CD4-positive, alpha-beta T cell (primary cell): Measurements from ENCODE around the gene SUCLG2. TPM values are rescaled to one million over a fixed set of nuclear protein-coding genes. Genes with fewer than 3 reads are reported as not detected.

Source experiments
- ATAC-seq: fragments of 200-7000 bp; cut with Tn5 transposase; one replicate; pipeline ENCODE4 v1.10.0; 2022; ENCODE audit warnings: mild to moderate bottlenecking; ENCODE audit not compliant: poor library complexity
- CTCF ChIA-PET: fragments of 350-600 bp; sonication (Branson Sonifier 250); formaldehyde crosslinking; loops from one replicate; lab custom pipeline; 2021; ENCODE audit warnings: antibody characterized with exemption, inconsistent platforms; lab: Charles Lee
- POLR2A ChIA-PET: fragments of 350-600 bp; sonication (Branson Sonifier 250); formaldehyde crosslinking; loops from one replicate; lab custom pipeline; 2021; ENCODE audit warnings: antibody characterized with exemption, inconsistent platforms; lab: Charles Lee
- DNase-seq, 14 experiments: peaks; one replicate each; pipeline ENCODE4 v3.0.0-alpha.2; 2013 to 2020; ENCODE audit warnings: mixed read lengths in 2 of 14
- H3K27ac ChIP-seq, 2 donors: one replicate each; pipeline versions ENCODE4 v1.5.1 to v1.7.0; 2013; ENCODE audit warnings: low read length in 2 of 2, low read depth in 1 of 2, mild to moderate bottlenecking in 1 of 2
- H3K27me3 ChIP-seq, 2 experiments: 1 replicate in 1 of 2; 2 replicates in 1 of 2; pipeline versions ENCODE4 v1.6.1 to v1.7.0; 2013; ENCODE audit warnings: low read length in 2 of 2, control low read depth in 1 of 2, mild to moderate bottlenecking in 1 of 2, moderate library complexity in 1 of 2; ENCODE audit not compliant: insufficient read depth in 2 of 2, control insufficient read depth in 1 of 2
- H3K36me3 ChIP-seq: one replicate; pipeline ENCODE4 v1.6.1; 2013; ENCODE audit warnings: low read length, control low read depth; ENCODE audit not compliant: insufficient read depth
- H3K4me1 ChIP-seq: one replicate; pipeline ENCODE4 v1.6.1; 2013; ENCODE audit warnings: low read length, control low read depth; ENCODE audit not compliant: insufficient read depth
- H3K4me3 ChIP-seq: one replicate; pipeline ENCODE4 v1.5.1; 2013; ENCODE audit warnings: mild to moderate bottlenecking, low read length, moderate library complexity
- H3K9me3 ChIP-seq, 2 experiments: 1 replicate in 1 of 2; 2 replicates in 1 of 2; pipeline versions ENCODE4 v1.6.1 to v1.7.0; 2013; ENCODE audit warnings: low read length in 2 of 2, mild to moderate bottlenecking in 2 of 2, control low read depth in 1 of 2, moderate library complexity in 1 of 2; ENCODE audit not compliant: control insufficient read depth in 1 of 2, insufficient read depth in 1 of 2
- H3K27ac Mint-ChIP-seq: one replicate; pipeline ENCODE4 v1.8.0; 2020; ENCODE audit warnings: mixed read lengths
- H3K27me3 Mint-ChIP-seq: one replicate; pipeline ENCODE4 v1.8.0; 2021; ENCODE audit warnings: mixed read lengths
- H3K36me3 Mint-ChIP-seq: one replicate; pipeline ENCODE4 v1.8.0; 2021; ENCODE audit warnings: low read depth, mixed read lengths
- H3K4me1 Mint-ChIP-seq: one replicate; pipeline ENCODE4 v1.8.0; 2021; ENCODE audit warnings: low read depth, mixed read lengths
- H3K4me3 Mint-ChIP-seq: one replicate; pipeline ENCODE4 v1.8.0; 2020; ENCODE audit warnings: mild to moderate bottlenecking, mixed read lengths
- H3K9me3 Mint-ChIP-seq: one replicate; pipeline ENCODE4 v1.8.0; 2020; ENCODE audit warnings: mixed read lengths
- intact Hi-C, 2 experiments: fragments of 100-400 bp; cut with DNase I in 1 of 2; cut with micrococcal nuclease in 1 of 2; formaldehyde crosslinking; loops; one replicate each; pipeline versions ENCODE4 v1.15.1 to v1.9.0; 2023 to 2025; cut with DNase I, micrococcal nuclease
- total RNA-seq, 174 experiments: library from RNA in 2 of 174; stranded (reverse) in 2 of 174; gene quantifications; one replicate each; pipeline ENCODE4 v1.2.3 and lab custom pipeline; 2021 to 2026
- TF ChIP-seq, protein P1 (sequence below): fragments of 200-600 bp; IDR thresholded peaks from one replicate; pipeline ENCODE4 v1.8.0; 2022; ENCODE audit warnings: antibody characterized with exemption, mild to moderate bottlenecking

SUCLG2 gene
- total RNA-seq, 2 experiments from 2014 or later, result 51.7 to 52.4 TPM

DNA sequence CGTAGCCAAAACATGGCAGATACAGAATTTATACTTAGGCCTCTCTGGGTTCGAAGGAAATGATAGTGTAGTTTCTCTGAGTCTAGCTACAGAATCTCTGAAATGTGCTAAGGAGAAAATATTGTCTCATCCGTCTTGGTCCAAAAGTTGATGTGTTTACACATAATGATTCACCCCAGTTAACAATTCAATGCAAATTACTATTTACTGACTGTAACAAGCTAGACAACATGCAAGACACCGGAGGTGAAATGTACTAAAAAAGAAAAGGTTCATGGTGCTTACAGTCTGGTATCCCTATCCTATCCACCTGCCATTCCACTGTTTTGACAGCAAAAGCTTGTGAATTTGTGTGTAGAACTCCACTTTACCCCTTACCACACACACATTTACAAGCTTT is 146.8 kb downstream of the SUCLG2 start:
- peaks cover 24% of the 10 kb centered on the region for H3K36me3 ChIP-seq
- Mint-ChIP-seq H3K27me3 (no peaks in the 10 kb centered on the region), H3K4me1 (no peaks in the 10 kb centered on the region), H3K36me3 (peaks cover 82% of the 10 kb centered on the region), H3K9me3 (no peaks in the 10 kb centered on the region), H3K27ac (no peak overlapping the region), H3K4me3 (no peak overlapping the region)
- no peaks in the 10 kb centered on the region for H3K4me1 ChIP-seq
- no peak overlapping the region for H3K27ac ChIP-seq
- ATAC-seq (no peak), DNase-seq (no peak)
- POLR2A ChIA-PET, result no interaction called here
- intact Hi-C loops, result no loop called here
- H3K4me3 ChIP-seq, result no peak overlapping the region
- no peaks in the 10 kb centered on the region for H3K27me3 ChIP-seq
- H3K9me3 ChIP-seq, result no peaks in the 10 kb centered on the region
- TF ChIP-seq, protein P1, sequence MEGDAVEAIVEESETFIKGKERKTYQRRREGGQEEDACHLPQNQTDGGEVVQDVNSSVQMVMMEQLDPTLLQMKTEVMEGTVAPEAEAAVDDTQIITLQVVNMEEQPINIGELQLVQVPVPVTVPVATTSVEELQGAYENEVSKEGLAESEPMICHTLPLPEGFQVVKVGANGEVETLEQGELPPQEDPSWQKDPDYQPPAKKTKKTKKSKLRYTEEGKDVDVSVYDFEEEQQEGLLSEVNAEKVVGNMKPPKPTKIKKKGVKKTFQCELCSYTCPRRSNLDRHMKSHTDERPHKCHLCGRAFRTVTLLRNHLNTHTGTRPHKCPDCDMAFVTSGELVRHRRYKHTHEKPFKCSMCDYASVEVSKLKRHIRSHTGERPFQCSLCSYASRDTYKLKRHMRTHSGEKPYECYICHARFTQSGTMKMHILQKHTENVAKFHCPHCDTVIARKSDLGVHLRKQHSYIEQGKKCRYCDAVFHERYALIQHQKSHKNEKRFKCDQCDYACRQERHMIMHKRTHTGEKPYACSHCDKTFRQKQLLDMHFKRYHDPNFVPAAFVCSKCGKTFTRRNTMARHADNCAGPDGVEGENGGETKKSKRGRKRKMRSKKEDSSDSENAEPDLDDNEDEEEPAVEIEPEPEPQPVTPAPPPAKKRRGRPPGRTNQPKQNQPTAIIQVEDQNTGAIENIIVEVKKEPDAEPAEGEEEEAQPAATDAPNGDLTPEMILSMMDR, result no peak
- CTCF ChIA-PET, result no interaction called here

DNA sequence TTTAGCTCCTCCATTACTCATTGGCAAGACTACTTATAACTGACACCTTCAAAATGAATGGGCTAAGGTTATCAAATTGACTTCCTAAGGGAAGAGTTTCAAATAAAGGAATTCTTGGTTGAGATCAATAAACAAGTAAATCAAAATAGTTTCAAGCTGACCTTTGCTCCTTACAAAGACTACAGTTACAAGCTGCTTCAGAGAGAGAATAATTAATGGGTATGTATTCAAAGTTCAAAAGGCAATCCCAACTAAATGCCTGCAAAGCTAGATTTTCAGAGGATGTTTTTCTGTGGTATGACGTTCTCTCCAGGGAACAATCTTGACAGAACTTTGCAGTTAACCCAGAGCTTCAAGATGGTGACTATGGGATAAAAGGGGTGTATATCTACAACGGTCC is 153.7 kb downstream of the SUCLG2 start:
- H3K36me3 Mint-ChIP-seq, result peaks cover 86% of the 10 kb centered on the region
- TF ChIP-seq, protein P1, result no peak

DNA sequence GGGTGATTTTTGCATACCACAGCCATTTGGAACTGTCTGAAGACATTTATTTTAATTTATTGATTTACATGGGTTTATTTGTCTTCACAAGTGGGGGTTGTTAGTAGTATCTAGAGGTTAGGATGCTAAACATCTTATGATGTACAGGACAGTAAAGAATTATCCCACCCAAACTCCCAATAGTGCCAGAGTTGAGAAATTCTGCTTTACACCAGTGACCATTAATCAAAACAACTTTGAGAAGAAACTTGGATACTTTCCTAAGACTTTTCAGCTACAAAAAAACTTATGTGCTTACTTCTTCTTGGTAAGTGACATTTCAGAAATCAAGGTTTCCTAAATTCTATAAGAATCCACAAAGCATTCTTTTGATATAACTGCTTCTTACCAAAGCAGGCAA is 156.7 kb downstream of the SUCLG2 start:
- no peaks in the 10 kb centered on the region for H3K9me3 Mint-ChIP-seq
- ChIA-PET POLR2A (no interaction called here), CTCF (no interaction called here)
- peaks cover 35% of the 10 kb centered on the region for H3K36me3 ChIP-seq
- ATAC-seq, result no peak
- TF ChIP-seq, protein P1, result no peak
- H3K4me3 Mint-ChIP-seq, result no peak overlapping the region
- intact Hi-C loops, result loop anchor here in 1 of 2 experiments (10.0 kb wide), 1 partner anchor 297 kb away; no protein-coding TSS in a partner anchor
- H3K4me1 Mint-ChIP-seq, result no peaks in the 10 kb centered on the region
- H3K27me3 Mint-ChIP-seq, result no peaks in the 10 kb centered on the region
- no peak for DNase-seq
- H3K4me1 ChIP-seq, result no peaks in the 10 kb centered on the region
- peaks cover 86% of the 10 kb centered on the region for H3K36me3 Mint-ChIP-seq
- no peak overlapping the region for H3K4me3 ChIP-seq
- no peaks in the 10 kb centered on the region for H3K9me3 ChIP-seq
- H3K27ac Mint-ChIP-seq, result no peak overlapping the region
- no peaks in the 10 kb centered on the region for H3K27me3 ChIP-seq
- H3K27ac ChIP-seq, result no peak overlapping the region

More for the DNA sequence above, 153.7 kb downstream of the SUCLG2 start:
- ATAC-seq, result no peak
- H3K4me1 Mint-ChIP-seq, result no peaks in the 10 kb centered on the region
- H3K4me1 ChIP-seq, result no peaks in the 10 kb centered on the region
- peaks cover 27% of the 10 kb centered on the region for H3K36me3 ChIP-seq
- H3K4me3 Mint-ChIP-seq, result no peak overlapping the region
- intact Hi-C loops, result no loop called here
- no peaks in the 10 kb centered on the region for H3K27me3 ChIP-seq
- no peaks in the 10 kb centered on the region for H3K27me3 Mint-ChIP-seq
- H3K9me3 Mint-ChIP-seq, result no peaks in the 10 kb centered on the region
- DNase-seq, result no peak
- no peak overlapping the region for H3K27ac ChIP-seq
- CTCF ChIA-PET, result no interaction called here
- no peaks in the 10 kb centered on the region for H3K9me3 ChIP-seq
- no peak overlapping the region for H3K4me3 ChIP-seq
- no peak overlapping the region for H3K27ac Mint-ChIP-seq
- POLR2A ChIA-PET, result no interaction called here
